SU-DHL-6 (cell line): ENCODE data around the gene SLC25A18.
"Not testable (repeated sequence)": the region's sequence is repeated elsewhere in the genome, so short reads cannot be mapped to it uniquely, and the experiment has no call there.

Source experiments
- H2AFZ ChIP-seq: fragments of 200-600 bp; sonication (generic); 2 replicates; pipeline ENCODE4 v1.6.1; 2014; ENCODE audit warnings: low read depth, mild to moderate bottlenecking, moderate library complexity, mixed read lengths, antibody characterized with exemption, low read length; ENCODE audit not compliant: severe bottlenecking
- H3F3A ChIP-seq: fragments of 200-600 bp; shearing (Covaris generic); 2 replicates; pipeline ENCODE4 v1.6.0; 2016; ENCODE audit warnings: antibody characterized with exemption, mild to moderate bottlenecking; ENCODE audit not compliant: insufficient read depth
- H3K27ac ChIP-seq: fragments of 200-600 bp; sonication (generic); 2 replicates; pipeline ENCODE4 v1.5.1; 2016; ENCODE audit warnings: low read depth, mild to moderate bottlenecking, low read length, moderate library complexity, mixed read lengths
- H3K27me3 ChIP-seq: fragments of 200-600 bp; sonication (generic), shearing (Covaris generic); 2 replicates; pipeline ENCODE4 v1.6.0; 2014; ENCODE audit warnings: mild to moderate bottlenecking, low read length
- H3K36me3 ChIP-seq: fragments of 200-600 bp; sonication (generic); 2 replicates; pipeline ENCODE4 v1.6.1; 2014; ENCODE audit warnings: mild to moderate bottlenecking, low read length, mixed read lengths
- H3K4me2 ChIP-seq: fragments of 300-600, 200-600 bp; shearing (Covaris generic), sonication (generic); 2 replicates; pipeline ENCODE4 v1.6.0; 2014; ENCODE audit warnings: low read length, low read depth, mild to moderate bottlenecking; ENCODE audit not compliant: poor library complexity, severe bottlenecking
- H3K4me3 ChIP-seq: fragments of 200-600 bp; sonication (generic); 2 replicates; pipeline ENCODE4 v1.5.1; 2014; ENCODE audit warnings: antibody characterized with exemption, low read length, mild to moderate bottlenecking, mixed read lengths; ENCODE audit not compliant: insufficient read depth, poor library complexity, severe bottlenecking
- H3K79me2 ChIP-seq: fragments of 200-600 bp; sonication (generic); 2 replicates; pipeline ENCODE4 v1.6.1; 2014; ENCODE audit warnings: mild to moderate bottlenecking, low read length, moderate library complexity; ENCODE audit not compliant: insufficient read depth
- H3K9ac ChIP-seq: fragments of 200-600 bp; sonication (generic); 2 replicates; pipeline ENCODE4 v1.7.0; 2014; ENCODE audit warnings: mild to moderate bottlenecking, low read length
- H3K9me2 ChIP-seq: fragments of 200-600 bp; sonication (generic); replicated peaks from 2 replicates; pipeline ENCODE4 v1.6.1; 2014; ENCODE audit warnings: low read length; ENCODE audit not compliant: insufficient read depth
- H3K9me3 ChIP-seq: fragments of 200-600 bp; sonication (generic); 2 replicates; pipeline ENCODE4 v1.6.1; 2014; ENCODE audit warnings: low read length, mixed read lengths; ENCODE audit not compliant: insufficient read depth
- H4K20me1 ChIP-seq: fragments of 200-600 bp; sonication (generic); 2 replicates; pipeline ENCODE4 v1.6.1; 2014; ENCODE audit warnings: low read depth, mild to moderate bottlenecking, antibody characterized with exemption, low read length, moderate library complexity, mixed read lengths
- CTCF ChIP-seq: fragments of 200-600 bp; sonication (generic); IDR thresholded peaks from one replicate; pipeline ENCODE4 v1.5.1; 2017; ENCODE audit warnings: antibody characterized with exemption, mild to moderate bottlenecking, low read length, moderate library complexity; ENCODE audit not compliant: insufficient read depth, poor library complexity, severe bottlenecking
- EZH2phosphoT487 ChIP-seq: fragments of 200-600 bp; sonication (generic), shearing (Covaris generic); conservative IDR thresholded peaks from 2 replicates; pipeline ENCODE4 v1.6.1; 2018; ENCODE audit warnings: mild to moderate bottlenecking, antibody characterized with exemption, low read length, moderate library complexity, mixed read lengths

Gene SLC25A18

GRCh38 chr22:17634696-17635095, 71.4 kb downstream of the SLC25A18 start:
- Histone ChIP-seq H4K20me1 (no peaks in the 10 kb centered on the region), H3K9ac (no peak overlapping the region), H3K9me2 (no peaks in the 10 kb centered on the region), H3K4me3 (no peak overlapping the region), H3K4me2 (no peak overlapping the region), H3K9me3 (no peaks in the 10 kb centered on the region), H2AFZ (no peak overlapping the region), H3F3A (no peaks in the 10 kb centered on the region), H3K27me3 (no peaks in the 10 kb centered on the region), H3K36me3 (no peaks in the 10 kb centered on the region), H3K79me2 (peaks cover 7% of the 10 kb centered on the region; the same call in 1 of the 2 replicates), H3K27ac (no peak overlapping the region)
- TF ChIP-seq EZH2phosphoT487 (no peak), CTCF (no peak)

GRCh38 chr22:17636850-17637249, 73.6 kb downstream of the SLC25A18 start:
- H3K9me3 ChIP-seq, H2AFZ ChIP-seq, H3K36me3 ChIP-seq, H3K27me3 ChIP-seq, H3K9me2 ChIP-seq, H3F3A ChIP-seq, H3K9ac ChIP-seq, H4K20me1 ChIP-seq, H3K4me2 ChIP-seq, H3K27ac ChIP-seq, H3K4me3 ChIP-seq: not testable (repeated sequence)
- peaks cover 12% of the 10 kb centered on the region; the same call in 1 of the 2 replicates for H3K79me2 ChIP-seq

- Histone ChIP-seq H3K36me3 (no peaks in the 10 kb centered on the region), H3K27me3 (no peaks in the 10 kb centered on the region), H2AFZ (no peak overlapping the region), H3K4me3 (peak overlapping the region; percentile 66), H3K79me2 (peaks cover 12% of the 10 kb centered on the region; the same call in 1 of the 2 replicates), H3F3A (no peaks in the 10 kb centered on the region), H3K27ac (peak overlapping the region; percentile 69), H3K4me2 (peak overlapping the region; percentile 73), H3K9me3 (no peaks in the 10 kb centered on the region), H3K9ac (peak overlapping the region; percentile 76), H3K9me2 (no peaks in the 10 kb centered on the region), H4K20me1 (no peaks in the 10 kb centered on the region)
- TF ChIP-seq CTCF = no peak
- TF ChIP-seq EZH2phosphoT487 = no peak
These were observed 74.3 kb downstream of the SLC25A18 start for GRCh38 chr22:17637490-17638181.

GRCh38 chr22:17638182-17638431, 74.8 kb downstream of the SLC25A18 start:
- Histone ChIP-seq H3K9me3 (no peaks in the 10 kb centered on the region), H3K27me3 (no peaks in the 10 kb centered on the region), H4K20me1 (no peaks in the 10 kb centered on the region), H3K79me2 (peaks cover 12% of the 10 kb centered on the region; the same call in 1 of the 2 replicates), H3F3A (no peaks in the 10 kb centered on the region), H3K9ac (peak overlapping the region; percentile 76), H2AFZ (no peak overlapping the region), H3K4me2 (peak overlapping the region; percentile 73), H3K36me3 (no peaks in the 10 kb centered on the region), H3K4me3 (peak overlapping the region; percentile 66), H3K27ac (peak overlapping the region; percentile 69), H3K9me2 (no peaks in the 10 kb centered on the region)
- TF ChIP-seq EZH2phosphoT487 (no peak), CTCF (no peak)
